SK-N-SH treated with all-trans-retinoic acid at 6 μM for 48 hours (cell line): ENCODE data around the gene PSMD7.

ENCODE experiments used
- ATAC-seq: fragments of 200-7000 bp; cut with Tn5 transposase; 3 replicates; pipeline ENCODE4 v1.9.1; 2020; ENCODE audit warnings: mild to moderate bottlenecking, moderate library complexity
- ARNTL ChIP-seq: fragments of 450-650 bp; formaldehyde crosslinking; IDR thresholded peaks from 2 replicates; pipeline ENCODE4 v1.5.0; 2020; ENCODE audit warnings: low read depth, mild to moderate bottlenecking, moderate library complexity, borderline replicate concordance
- BACH2 ChIP-seq: fragments of 250-450 bp; sonication (Bioruptor Pico); IDR thresholded peaks from 2 replicates; pipeline ENCODE4 v1.9.0; 2021; ENCODE audit warnings: mild to moderate bottlenecking, borderline replicate concordance
- CREB5 ChIP-seq: fragments of 250-450 bp; sonication (Bioruptor Pico); IDR thresholded peaks from 2 replicates; pipeline ENCODE4 v1.5.1; 2020; ENCODE audit warnings: low read depth, mild to moderate bottlenecking, moderate library complexity
- CSDC2 ChIP-seq: fragments of 250-450 bp; sonication (Bioruptor Pico); IDR thresholded peaks from 2 replicates; pipeline ENCODE4 v1.5.0; 2020; ENCODE audit warnings: mild to moderate bottlenecking, moderate library complexity
- ESRRG ChIP-seq: fragments of 250-450 bp; sonication (Bioruptor Pico); IDR thresholded peaks from 2 replicates; pipeline ENCODE4 v1.6.1; 2021; ENCODE audit warnings: mild to moderate bottlenecking
- GLIS3 ChIP-seq: fragments of 250-450 bp; sonication (Bioruptor Pico); IDR thresholded peaks from 2 replicates; pipeline ENCODE4 v1.5.0; 2020; ENCODE audit warnings: mild to moderate bottlenecking, moderate library complexity
- ISL1 ChIP-seq: fragments of 250-450 bp; sonication (Bioruptor Pico); IDR thresholded peaks from 2 replicates; pipeline ENCODE4 v2.1.2; 2022; ENCODE audit warnings: mild to moderate bottlenecking, moderate library complexity
- OSR1 ChIP-seq: fragments of 250-450 bp; sonication (Bioruptor Pico); IDR thresholded peaks from 2 replicates; pipeline ENCODE4 v1.8.0; 2022; ENCODE audit warnings: moderate library complexity, mild to moderate bottlenecking, inconsistent platforms
- POU6F1 ChIP-seq: fragments of 250-450 bp; sonication (Bioruptor Pico); IDR thresholded peaks from 2 replicates; pipeline ENCODE4 v1.8.0; 2021; ENCODE audit warnings: low read depth, mild to moderate bottlenecking, moderate library complexity, borderline replicate concordance
- PPARA ChIP-seq: fragments of 250-450 bp; sonication (Bioruptor Pico); IDR thresholded peaks from 2 replicates; pipeline ENCODE4 v1.5.0; 2020; ENCODE audit warnings: mild to moderate bottlenecking, borderline replicate concordance
- RARB ChIP-seq: fragments of 250-450 bp; sonication (Bioruptor Pico); IDR thresholded peaks from 2 replicates; pipeline ENCODE4 v1.8.0; 2021; ENCODE audit warnings: mild to moderate bottlenecking, moderate library complexity
- SNAI2 ChIP-seq: fragments of 250-450 bp; sonication (Bioruptor Pico); IDR thresholded peaks from 2 replicates; pipeline ENCODE4 v1.5.0; 2020; ENCODE audit warnings: mild to moderate bottlenecking, moderate library complexity
- TCF4 ChIP-seq: fragments of 250-450 bp; sonication (Bioruptor Pico); IDR thresholded peaks from 2 replicates; pipeline ENCODE4 v1.8.0; 2021; ENCODE audit warnings: mild to moderate bottlenecking, moderate library complexity, borderline replicate concordance
- TOX ChIP-seq: fragments of 250-450 bp; sonication (Bioruptor Pico); IDR thresholded peaks from 2 replicates; pipeline ENCODE4 v1.8.0; 2021; ENCODE audit warnings: mild to moderate bottlenecking, moderate library complexity, borderline replicate concordance
- TSHZ2 ChIP-seq: fragments of 250-450 bp; sonication (Bioruptor Pico); IDR thresholded peaks from 2 replicates; pipeline ENCODE4 v1.5.0; 2020; ENCODE audit warnings: mild to moderate bottlenecking, moderate library complexity
- ZC3H10 ChIP-seq: fragments of 250-450 bp; sonication (Bioruptor Pico); IDR thresholded peaks from 2 replicates; pipeline ENCODE4 v1.5.1; 2021; ENCODE audit warnings: mild to moderate bottlenecking, moderate library complexity
- ZFP3 ChIP-seq: fragments of 250-450 bp; sonication (Bioruptor Pico); IDR thresholded peaks from 2 replicates; pipeline ENCODE4 v1.5.0; 2020; ENCODE audit warnings: mild to moderate bottlenecking, moderate library complexity
- ZFP30 ChIP-seq: fragments of 450-650 bp; formaldehyde crosslinking; IDR thresholded peaks from 2 replicates; pipeline ENCODE4 v1.5.0; 2022; ENCODE audit warnings: mild to moderate bottlenecking, moderate library complexity
- ZNF565 ChIP-seq: fragments of 450-650 bp; formaldehyde crosslinking; conservative IDR thresholded peaks from 2 replicates; pipeline ENCODE4 v1.5.0; 2020; ENCODE audit warnings: low read depth, mild to moderate bottlenecking, moderate library complexity
- ZNF70 ChIP-seq: fragments of 450-650 bp; formaldehyde crosslinking; IDR thresholded peaks from 2 replicates; pipeline ENCODE4 v1.5.0; 2020; ENCODE audit warnings: mild to moderate bottlenecking, moderate library complexity
- ZNF8 ChIP-seq: fragments of 450-650 bp; formaldehyde crosslinking; IDR thresholded peaks from 2 replicates; pipeline ENCODE4 v1.5.0; 2020; ENCODE audit warnings: mild to moderate bottlenecking, moderate library complexity

Gene PSMD7

GRCh38 chr16:74253161-74253938 is 43.3 kb upstream of the PSMD7 start (continued):
- TF ChIP-seq TSHZ2: no peak

- ATAC-seq: no peak
- no peak for TF ChIP-seq ZC3H10
- TF ChIP-seq BACH2 (CRISPR knock-in tag): no peak
- TF ChIP-seq PPARA: no peak
- no peak for TF ChIP-seq CSDC2 (CRISPR knock-in tag)
- no peak for TF ChIP-seq ZNF70 (CRISPR knock-in tag)
Measured at GRCh38 chr16:74257061-74257460, 39.6 kb upstream of the PSMD7 start.

GRCh38 chr16:74261068-74261467 is 35.5 kb upstream of the PSMD7 start:
- ATAC-seq: no peak
- no peak for TF ChIP-seq RARB (CRISPR knock-in tag)
- TF ChIP-seq BACH2 (CRISPR knock-in tag): no peak
- TF ChIP-seq ISL1 (CRISPR knock-in tag): no peak
- no peak for TF ChIP-seq SNAI2 (CRISPR knock-in tag)
- TF ChIP-seq TSHZ2: no peak
- no peak for TF ChIP-seq OSR1 (CRISPR knock-in tag)
- TF ChIP-seq POU6F1 (CRISPR knock-in tag): no peak
- no peak for TF ChIP-seq ZFP30 (CRISPR knock-in tag)
- TF ChIP-seq TCF4 (CRISPR knock-in tag): no peak
- no peak for TF ChIP-seq ESRRG
- no peak for TF ChIP-seq CREB5 (CRISPR knock-in tag)
- TF ChIP-seq CSDC2 (CRISPR knock-in tag): no peak
- no peak for TF ChIP-seq ARNTL (CRISPR knock-in tag)
- no peak for TF ChIP-seq ZC3H10
- TF ChIP-seq ZFP3: no peak
- no peak for TF ChIP-seq PPARA
- no peak for TF ChIP-seq ZNF8 (CRISPR knock-in tag)

GRCh38 chr16:74264811-74265210 is 31.8 kb upstream of the PSMD7 start:
- TF ChIP-seq PPARA: no peak
- no peak for TF ChIP-seq ARNTL (CRISPR knock-in tag)
- no peak for TF ChIP-seq GLIS3 (CRISPR knock-in tag)
- TF ChIP-seq ZFP30 (CRISPR knock-in tag): no peak
- no peak for TF ChIP-seq OSR1 (CRISPR knock-in tag)
- TF ChIP-seq TOX: no peak
- TF ChIP-seq CREB5 (CRISPR knock-in tag): no peak
- no peak for TF ChIP-seq ZNF70 (CRISPR knock-in tag)
- TF ChIP-seq ZFP3: no peak
- TF ChIP-seq ZNF565 (CRISPR knock-in tag): no peak
- TF ChIP-seq, all 23 proteins: peak for 0
- no peak for ATAC-seq
